COLO668 (cell line): ENCODE measurements around the gene TFAP2E.

ENCODE experiments used
- DNase-seq: peaks from one replicate; lab custom pipeline; 2025; ENCODE audit not compliant: unreplicated experiment; lab: John Stamatoyannopoulos, UW

Gene TFAP2E

DNA sequence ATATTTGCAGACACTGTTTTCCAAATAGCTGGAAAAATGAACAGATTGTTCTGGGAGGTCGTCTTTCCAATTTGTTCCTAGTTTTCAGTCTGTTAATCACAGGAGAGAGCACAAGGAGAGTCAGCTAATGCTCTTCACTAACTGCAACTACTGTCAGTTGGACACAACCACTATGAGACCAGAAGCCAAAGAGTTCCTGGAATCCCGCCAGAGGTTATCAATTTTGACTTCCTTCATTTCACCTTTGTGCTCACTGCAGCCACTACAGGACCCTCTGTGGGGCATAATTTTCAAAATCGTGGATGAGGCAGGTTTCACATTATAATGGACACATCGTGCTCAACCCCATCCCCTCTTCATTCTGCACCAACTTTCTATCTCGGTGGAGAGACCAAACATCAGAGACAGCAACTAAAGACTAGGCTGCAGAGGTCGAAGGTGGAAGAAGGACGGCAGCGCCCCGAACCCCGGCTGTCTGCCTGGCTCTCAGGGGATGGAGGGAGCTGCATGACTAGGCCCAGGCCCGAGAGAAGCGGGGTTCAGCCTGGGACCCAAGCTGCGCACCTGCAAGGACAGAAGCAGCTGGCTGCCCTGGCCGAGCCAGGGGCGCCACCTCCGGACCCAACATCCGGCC, 16.5 kb upstream of the TFAP2E start:
- peak; percentile 49 for DNase-seq

DNA sequence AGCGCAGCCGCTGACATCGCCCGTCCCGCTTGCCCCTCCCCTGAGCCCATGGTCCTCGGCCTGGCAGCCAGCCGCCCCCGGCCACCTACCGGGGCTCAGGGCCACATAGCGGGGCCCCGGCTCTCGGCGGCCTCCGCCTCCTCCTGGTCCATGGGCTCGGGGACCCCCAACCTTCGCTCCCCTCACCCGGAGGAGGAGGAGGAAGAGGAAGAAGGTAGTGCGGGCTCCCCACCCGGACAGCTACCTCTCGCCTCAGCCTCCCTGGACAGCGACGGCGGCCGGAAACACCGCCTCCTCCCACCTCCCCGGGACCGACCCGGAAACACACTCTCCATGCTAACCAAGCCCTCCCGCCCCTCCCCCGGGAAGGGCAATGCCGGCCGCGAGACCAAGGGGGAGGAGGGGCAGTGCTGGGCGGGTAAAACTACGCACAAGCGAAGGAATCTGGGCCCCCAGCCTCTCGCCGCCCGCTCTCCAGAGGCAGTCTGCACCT, 15.9 kb upstream of the TFAP2E start, which contains the start of gene KIAA0319L:
Gene KIAA0319L (minus strand): TSS at position 286 of the 493 bp plus-strand sequence. CDS start 2,912 bp downstream, outside the sequence.
- peak; percentile 96 for DNase-seq

GRCh38 chr1:35557611-35558373, 15.3 kb upstream of the TFAP2E start, which contains the start of gene NCDN:
NCDN (plus strand) TSS chr1:35557799; CDS start chr1:35558191, 392 bp downstream.
- DNase-seq = peak; percentile 99

- peak; percentile 45 for DNase-seq
Observed at GRCh38 chr1:35558374-35559316, 14.5 kb upstream of the TFAP2E start.

DNA sequence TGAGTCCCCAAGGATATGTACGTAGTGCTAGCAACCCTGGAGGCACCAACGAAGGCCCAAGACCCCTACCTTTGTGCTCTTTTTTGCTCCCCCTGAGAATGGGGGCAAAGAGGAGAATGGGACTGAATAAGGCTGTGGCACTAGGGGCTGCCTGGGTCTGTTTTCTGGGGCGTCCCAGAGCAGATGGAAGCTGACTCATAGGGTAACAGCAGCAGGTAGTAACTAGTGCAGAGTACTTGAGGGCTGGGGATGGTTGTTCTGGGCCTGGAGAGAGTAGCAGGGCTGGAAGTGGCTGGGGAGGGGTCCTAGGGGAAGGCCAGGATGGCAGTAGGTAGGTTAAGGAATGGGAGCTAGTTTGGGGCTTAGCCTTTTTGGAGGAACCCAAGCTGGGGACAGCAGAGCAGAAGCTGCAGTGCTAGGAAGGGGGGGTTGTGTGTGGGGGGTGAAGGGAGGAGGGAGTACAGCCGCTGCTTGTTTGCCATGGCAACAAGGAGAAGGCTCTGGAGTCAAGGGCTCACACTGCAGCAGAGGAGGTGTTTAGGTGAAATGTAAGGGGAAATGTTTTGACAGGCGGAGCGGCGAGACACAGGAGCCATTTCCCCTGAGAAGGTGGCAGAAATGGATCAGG, 13.7 kb upstream of the TFAP2E start:
- DNase-seq = no peak

GRCh38 chr1:35560256-35561225, 12.6 kb upstream of the TFAP2E start:
- DNase-seq = no peak

DNA sequence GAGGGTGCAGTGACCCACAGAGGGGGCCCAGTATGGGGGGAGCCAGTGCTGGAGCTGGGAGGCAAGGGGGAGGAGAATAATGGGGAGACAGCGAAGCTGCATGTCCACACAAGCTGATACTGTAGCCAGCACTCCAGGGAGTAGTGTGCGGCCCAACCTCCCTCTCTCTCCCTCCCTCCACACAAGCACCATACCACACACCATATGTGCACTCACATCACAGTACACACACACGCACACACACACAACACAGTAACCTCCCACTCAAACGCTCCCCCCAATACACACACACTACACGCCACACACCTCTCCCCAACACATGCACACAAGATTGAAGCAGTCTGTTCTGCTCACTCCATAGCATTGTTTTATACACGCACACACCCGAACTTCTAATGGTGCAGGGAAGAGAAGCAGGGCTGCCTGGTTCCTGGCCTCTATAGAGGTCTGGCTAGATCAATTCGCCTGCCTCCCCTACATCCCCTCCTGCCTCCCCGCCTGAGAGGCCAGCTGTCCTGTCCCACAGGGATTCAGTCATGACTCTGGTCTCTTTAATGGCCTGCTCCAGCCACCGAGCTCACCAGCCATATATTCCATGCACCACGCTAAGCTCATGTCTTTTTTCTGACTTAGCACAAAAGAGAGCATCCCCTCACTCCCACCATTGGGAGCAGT, 11.7 kb upstream of the TFAP2E start:
- no peak for DNase-seq

GRCh38 chr1:35561972-35562680, 11.0 kb upstream of the TFAP2E start:
- no peak for DNase-seq

DNA sequence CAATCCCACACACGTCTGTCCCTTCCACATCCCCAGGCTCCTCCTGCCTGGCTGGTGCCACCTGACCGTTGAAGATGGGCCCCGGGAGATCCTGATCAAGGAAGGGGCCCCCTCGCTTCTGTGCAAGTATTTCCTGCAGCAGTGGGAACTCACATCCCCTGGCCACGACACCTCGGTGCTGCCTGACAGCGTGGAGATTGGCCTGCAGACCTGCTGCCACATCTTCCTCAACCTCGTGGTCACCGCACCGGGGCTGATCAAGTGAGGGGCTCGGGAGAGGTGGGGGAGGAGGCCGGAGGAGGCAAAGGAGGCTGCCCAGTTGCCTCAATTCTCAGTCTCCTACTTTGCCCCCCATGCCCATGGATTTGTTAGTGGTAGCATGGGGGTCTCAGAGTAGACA, 9.9 kb upstream of the TFAP2E start:
- no peak for DNase-seq

DNA sequence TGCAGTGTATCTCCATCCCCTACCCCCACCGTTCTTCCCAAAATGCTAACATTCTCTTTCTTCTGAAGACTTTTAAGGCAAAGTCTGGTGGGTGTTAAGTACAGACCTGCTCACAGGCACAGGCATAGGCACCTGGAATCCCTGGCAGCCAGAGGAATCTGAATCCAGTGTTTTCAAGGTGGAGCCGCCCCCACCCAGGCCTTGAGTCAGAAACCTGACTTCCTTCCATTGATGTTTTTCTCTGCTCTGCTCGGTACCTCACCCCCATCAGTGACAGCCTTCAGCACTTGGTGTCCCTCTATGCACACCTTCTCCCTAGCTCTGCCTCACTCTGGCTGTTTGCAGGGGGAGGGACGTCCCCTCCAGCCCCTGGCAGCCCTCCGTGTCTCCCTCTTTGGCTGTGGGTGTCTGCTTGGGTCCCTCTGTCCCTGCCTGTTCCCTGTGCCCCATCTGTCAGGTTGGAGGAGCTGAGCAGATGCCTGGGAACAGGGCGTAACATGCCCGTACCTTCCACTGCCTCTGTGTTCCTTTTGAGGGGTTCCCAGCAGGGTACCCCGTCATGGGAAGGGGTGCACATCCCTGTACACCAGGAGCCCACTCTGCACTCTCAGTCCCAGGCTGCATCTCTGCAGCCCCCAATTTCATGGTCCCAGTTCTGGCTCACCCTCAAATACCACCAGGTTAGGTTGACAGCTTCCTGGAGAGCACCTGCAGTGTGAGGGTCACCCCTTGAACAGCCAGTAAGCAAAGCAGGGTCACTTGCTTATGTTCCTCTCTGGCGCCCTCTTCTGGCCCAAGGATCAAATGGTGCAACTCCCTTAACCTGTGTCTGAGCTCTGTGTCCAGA, 8.9 kb upstream of the TFAP2E start:
- peak; percentile 94 for DNase-seq

- no peak for DNase-seq
Observed at GRCh38 chr1:35564884-35565741, 8.0 kb upstream of the TFAP2E start.

DNA sequence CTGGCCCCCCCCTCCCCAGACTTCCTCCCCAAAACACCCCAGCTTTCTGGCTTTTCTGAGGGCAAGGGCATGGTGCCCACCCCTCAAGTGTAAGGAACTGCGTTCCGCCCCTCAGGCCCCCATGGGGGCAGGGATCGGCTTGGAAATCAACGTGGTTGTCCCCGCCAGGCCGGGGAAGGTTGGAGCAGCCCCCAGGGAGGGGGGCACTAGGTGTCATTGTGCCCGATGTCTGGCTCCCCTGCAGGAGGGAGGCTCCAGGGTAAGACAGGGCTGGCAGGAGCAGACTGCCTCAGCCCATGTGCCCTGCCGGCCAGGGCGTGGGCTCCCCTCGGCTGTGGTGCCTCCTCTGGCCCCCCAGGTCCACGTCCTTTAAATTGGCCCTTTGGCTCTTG, 7.4 kb upstream of the TFAP2E start:
- DNase-seq = no peak

- DNase-seq = no peak
Observed at GRCh38 chr1:35567947-35568558, 5.1 kb upstream of the TFAP2E start.

DNA sequence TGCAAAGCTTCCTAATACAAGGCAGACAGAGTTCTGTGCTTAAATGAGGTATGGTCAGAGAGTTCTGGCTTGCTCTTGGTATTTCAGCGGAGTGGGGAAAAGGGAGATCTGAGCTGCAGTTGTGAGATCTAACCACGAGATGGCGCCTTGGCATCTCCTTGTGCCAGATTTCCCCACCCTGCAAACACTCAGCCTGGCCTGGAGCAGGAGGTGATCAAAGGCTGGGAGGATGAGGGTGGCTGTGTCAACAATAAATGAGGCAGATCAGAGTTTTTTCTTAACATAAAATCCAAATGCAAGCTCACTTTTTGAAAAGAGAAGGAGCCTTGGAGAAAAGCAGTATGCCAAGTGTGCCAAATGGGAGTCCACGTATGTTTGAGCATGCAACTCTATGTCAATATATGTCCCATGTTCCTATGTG, 4.1 kb upstream of the TFAP2E start:
- peak; percentile 76 for DNase-seq

GRCh38 chr1:35569936-35570335, 3.2 kb upstream of the TFAP2E start:
- DNase-seq = no peak

DNA sequence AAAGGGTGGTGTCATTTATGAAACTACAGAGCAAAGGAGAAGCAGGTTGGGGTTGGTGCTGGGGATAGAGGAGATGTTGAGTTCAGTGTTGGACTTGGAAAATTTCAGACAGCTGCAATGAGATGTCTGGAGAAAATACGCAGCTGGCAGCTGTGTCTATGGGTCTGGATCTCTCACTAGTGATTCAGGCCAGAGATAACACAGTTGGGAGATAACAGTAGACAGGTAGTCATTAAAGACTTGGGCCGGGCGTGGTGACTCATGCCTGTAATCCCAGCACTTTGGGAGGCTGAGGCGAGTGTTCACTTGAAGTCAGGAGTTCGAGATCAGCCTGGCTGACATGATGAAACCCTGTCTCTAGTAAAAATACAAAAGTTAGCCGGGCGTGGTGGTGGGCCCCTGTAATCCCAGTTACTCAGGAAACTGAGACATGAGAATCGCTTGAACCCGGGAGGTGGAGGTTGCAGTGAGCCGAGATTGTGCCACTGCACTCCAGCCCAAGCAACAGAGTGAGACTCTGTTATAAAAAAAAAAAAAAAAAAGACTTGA, 2.5 kb upstream of the TFAP2E start:
- DNase-seq = no peak
